ENCODE results near the gene PRPF40B.
"Not testable (repeated sequence)": the region's sequence is repeated elsewhere in the genome, so short reads cannot be mapped to it uniquely, and the experiment has no call there.

The PRPF40B gene

DNA sequence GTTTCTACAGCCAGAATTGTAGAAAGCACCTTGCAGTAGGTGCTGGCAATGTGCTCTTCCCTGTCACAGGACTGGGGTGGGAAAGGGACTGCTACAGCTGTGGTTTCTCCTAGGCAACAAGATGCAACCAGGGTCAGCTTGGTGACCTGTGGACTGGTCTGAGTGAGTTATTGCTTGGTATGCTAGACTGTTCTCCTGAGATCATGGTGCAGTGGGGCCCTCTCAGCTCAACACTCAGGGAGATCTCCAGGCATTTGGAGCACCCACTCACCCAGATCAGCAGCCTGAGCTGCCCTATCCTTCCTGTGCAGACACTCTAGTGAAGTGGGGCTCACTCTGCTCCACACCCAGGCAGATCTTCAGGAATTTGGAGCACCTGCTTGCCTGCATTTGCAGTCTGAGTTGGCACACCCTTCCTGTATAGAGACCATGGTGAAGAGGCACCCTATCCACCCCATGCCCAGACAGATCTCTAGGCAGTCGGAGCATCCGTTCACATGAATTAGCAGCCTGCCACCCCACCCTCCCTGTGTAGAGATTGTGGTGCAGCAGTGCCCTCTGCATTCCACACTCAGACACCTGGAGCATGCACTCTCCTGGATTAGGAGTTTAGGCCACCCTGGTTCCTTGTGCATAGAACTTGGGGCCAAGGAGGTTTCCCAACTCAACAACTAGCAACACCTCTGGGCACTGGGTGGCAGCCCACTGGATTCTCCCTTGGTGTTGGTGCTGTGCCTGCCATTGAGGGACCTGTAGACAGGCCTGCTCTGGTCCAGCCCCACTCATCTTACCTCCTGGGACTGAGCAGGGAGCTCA is 14.1 kb upstream of the PRPF40B start:
- no peak for DNase-seq (ENCODE audit: low read depth in 2 of 2)

DNA sequence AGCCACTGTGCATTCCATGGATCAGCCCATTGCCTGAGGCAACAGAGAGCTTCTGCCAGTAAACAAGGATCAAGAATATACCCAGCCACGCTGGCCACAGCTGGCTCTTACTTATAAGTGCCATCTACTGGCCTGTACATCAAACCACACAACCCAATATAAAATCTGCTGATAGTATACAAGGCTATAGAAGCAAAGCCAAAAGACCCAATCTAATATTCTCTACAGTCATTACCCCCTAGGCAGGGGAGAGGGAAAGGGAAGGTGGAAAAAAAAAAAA is 13.5 kb upstream of the PRPF40B start:
- DNase-seq (ENCODE audit: low read depth in 2 of 2) = no peak

DNA sequence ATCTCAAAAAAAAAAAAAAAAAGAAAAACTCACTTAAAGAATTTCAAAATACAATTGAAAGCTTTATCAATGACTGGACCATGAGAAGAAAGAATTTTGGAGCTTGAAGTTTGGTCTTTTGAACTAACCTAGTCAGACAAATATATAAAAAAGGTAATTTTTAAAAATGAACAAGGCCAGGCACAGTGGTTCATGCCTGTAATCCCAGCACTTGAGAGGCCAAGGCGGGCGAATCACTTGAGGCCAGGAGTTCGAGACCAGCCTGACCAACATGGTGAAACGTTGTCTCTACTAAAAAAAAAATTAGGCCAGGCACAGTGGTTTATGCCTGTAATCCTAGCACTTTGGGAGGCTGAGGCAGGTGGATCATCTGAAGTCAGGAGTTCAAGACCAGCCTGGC is 12.6 kb upstream of the PRPF40B start:
- DNase-seq (ENCODE audit: low read depth in 2 of 2) = not testable (repeated sequence)

DNA sequence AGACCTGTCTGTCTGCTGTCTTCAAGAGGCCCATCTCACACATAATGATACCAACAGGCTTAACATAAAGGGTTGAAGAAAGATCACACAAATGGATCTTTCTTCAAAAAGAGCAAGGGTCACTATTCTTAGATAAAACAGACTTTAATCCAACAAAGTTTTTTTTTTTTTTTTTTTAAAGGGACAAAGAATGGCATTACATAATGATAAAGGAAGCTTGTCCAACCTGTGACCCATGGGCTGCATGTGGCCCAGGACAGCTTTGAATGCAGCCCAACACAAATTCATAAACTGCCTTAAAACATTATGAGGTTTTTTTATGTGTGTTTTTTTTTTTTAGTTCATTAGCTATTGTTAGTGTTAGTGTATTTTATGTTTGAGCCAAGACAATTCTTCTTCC is 11.2 kb upstream of the PRPF40B start:
- DNase-seq (ENCODE audit: low read depth in 2 of 2) = no peak

GRCh38 chr12:49615725-49616124 is 7.6 kb upstream of the PRPF40B start:
- no peak for DNase-seq (ENCODE audit: low read depth in 2 of 2)

- no peak for DNase-seq (ENCODE audit: low read depth in 2 of 2)
These were observed 6.7 kb upstream of the PRPF40B start for GRCh38 chr12:49616533-49617219.

DNA sequence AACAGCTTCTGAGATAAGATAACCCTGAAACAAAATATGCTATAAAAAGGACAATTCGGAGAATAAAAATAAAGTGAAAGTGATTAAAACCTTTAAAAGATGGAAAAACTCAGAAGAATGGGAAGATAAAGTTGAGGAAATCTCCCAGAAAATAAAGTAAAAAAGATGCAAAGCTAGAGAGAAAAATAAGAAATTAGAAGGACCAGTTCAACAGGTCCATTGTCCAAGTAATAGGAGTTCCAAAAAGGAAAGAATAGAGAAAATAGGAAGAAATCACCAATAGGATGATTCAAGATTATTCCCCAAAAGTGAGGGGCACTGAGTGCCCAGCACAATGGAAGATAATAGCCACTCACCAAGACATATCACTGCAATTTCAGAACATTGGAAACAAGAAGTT is 4.8 kb upstream of the PRPF40B start:
- no peak for DNase-seq (ENCODE audit: low read depth in 2 of 2)

DNA sequence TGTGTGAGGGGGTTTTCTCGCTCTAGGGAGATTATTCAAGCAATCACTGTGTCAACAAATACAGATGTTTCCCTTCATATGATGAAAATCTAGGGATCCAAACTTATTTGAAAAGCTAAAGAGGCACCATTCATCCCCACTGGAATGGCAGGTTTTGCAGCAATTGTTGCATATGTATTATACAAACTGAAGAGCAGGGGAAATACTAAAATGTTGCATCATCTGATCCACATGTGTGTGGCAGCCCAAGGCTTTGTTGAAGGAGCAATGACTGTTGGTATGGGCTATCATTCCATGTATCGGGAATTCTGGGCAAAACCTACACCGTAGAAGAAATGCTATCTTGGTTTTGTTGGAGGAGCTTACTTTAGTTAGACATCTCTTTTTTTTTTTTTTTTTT is 4.1 kb upstream of the PRPF40B start:
- DNase-seq (ENCODE audit: low read depth in 2 of 2) = no peak

- DNase-seq (ENCODE audit: low read depth in 2 of 2) = no peak
These were observed 1.5 kb upstream of the PRPF40B start for GRCh38 chr12:49621651-49622500.

GRCh38 chr12:49622501-49623141 is 740 bp upstream of the PRPF40B start:
- no peak for DNase-seq (ENCODE audit: low read depth in 2 of 2)

DNA sequence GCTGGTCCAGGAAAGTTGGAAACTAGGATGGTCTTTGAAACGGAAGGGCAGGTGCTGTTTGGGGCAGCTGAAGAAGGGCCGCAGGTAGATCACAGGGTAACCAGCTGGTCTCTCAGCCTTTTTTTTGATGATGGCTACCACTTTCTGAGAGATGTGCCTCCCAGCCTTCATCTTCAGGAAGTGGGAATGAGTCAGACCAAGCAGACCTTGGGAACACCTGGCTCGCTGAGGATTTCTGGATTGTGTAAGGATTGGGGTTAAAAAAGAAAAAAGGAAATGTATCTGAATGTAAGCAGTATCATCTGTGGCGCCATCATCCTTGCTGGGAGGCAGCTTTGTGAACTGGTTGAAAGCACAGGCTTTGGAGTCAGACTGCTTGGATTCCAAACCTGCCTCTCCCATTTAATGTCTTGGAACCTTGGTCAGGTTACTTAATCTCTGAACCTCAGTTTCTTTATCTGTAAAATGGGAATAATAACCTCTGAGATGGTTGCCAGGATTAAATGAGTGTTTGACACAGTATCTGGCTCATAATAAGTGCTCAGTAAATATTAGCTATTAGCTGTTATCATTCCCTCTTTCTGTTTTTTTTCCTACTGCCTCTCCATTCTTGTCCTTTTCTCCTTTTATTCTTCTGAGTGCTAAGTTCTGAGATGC is 1.7 kb downstream of the PRPF40B start:
- DNase-seq (ENCODE audit: low read depth in 2 of 2) = no peak

DNA sequence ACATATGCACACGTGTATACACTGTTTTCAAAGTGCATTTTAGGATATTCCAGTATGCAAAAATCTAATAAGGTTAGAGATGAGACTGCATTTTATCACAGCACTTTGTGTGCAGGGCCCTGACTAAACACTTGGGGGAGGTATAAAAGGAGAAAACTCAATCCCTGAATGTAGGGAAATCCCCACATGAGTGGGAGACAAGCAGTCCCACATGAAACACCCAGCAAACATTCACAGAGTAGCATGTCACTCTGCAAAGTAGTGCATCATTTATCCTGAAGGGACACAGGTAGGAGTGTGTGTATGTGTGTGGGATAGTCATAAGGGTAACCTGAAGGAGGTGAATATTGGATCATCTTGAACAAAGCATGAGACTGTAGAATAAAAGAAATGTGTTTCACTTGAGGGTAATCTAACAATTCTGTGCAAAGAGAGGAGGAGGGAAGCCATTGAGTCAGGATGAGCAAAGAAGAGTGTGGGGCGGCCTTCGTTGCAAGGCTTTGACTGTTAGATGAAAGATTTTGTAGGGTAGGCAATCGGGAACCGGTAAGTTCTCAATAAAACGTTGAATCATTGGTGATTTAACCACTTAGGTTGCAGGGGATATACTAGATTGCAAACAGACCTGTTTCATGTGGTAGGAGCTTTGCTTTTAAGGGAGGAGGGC is 2.9 kb downstream of the PRPF40B start:
- DNase-seq (ENCODE audit: low read depth in 2 of 2) = no peak

GRCh38 chr12:49626836-49627235 is 3.5 kb downstream of the PRPF40B start:
- no peak for DNase-seq (ENCODE audit: low read depth in 2 of 2)

GRCh38 chr12:49627752-49628360 is 4.5 kb downstream of the PRPF40B start:
- no peak for DNase-seq (ENCODE audit: low read depth in 2 of 2)

- DNase-seq (ENCODE audit: low read depth in 2 of 2) = no peak
These were observed 8.1 kb downstream of the PRPF40B start for GRCh38 chr12:49631336-49631907.

GRCh38 chr12:49632401-49632800 is 9.0 kb downstream of the PRPF40B start:
- DNase-seq (ENCODE audit: low read depth in 2 of 2) = no peak

DNA sequence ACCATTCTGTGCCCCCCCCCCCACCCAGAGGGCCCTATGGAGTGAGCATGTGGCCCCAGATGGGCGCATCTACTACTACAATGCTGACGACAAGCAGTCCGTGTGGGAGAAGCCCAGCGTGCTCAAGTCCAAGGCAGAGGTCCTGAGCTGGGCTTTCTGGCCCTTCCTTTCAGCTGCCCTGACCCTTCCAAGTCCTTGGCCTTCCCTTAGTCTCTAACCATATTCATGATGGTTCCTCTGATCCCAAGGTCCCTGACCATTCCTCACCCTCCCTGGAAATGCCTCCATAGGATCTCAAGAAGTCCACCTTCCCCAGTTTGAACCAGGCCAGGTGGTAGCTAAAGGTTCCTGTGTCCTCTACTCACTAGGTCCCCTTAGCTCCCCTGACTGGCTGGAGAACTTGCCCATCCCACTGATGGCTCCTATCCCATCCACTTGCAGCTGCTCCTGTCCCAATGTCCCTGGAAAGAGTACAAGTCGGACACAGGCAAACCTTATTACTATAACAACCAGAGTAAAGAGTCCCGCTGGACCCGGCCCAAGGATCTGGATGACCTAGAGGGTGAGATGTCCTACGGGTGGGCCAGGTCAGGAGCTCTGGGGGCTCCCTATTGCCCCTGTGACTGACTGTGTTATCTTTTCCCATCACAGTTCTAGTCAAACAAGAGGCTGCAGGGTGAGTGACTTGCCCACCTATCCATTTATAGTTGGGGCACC is 9.8 kb downstream of the PRPF40B start:
- DNase-seq (ENCODE audit: low read depth in 2 of 2) = no peak

GRCh38 chr12:49633703-49634345 is 10.5 kb downstream of the PRPF40B start:
- no peak for DNase-seq (ENCODE audit: low read depth in 2 of 2)

GRCh38 chr12:49635036-49635435 is 11.7 kb downstream of the PRPF40B start:
- no peak for DNase-seq (ENCODE audit: low read depth in 2 of 2)
